ENCODE measurements around the gene SH2D4B. TPM values are rescaled to one million over a fixed set of nuclear protein-coding genes. Genes with fewer than 3 reads are reported as not detected.

The SH2D4B gene
- total RNA-seq, 4 donors from 2014 or later = not detected

- DNase-seq (ENCODE audit: low spot score in 2 of 2) = no peak
- H3K27me3 ChIP-seq = no peaks in the 10 kb centered on the region
- 76 to 77% methylated on average over 5 of the region's 5 CpGs for WGBS, 2 donors
- no peak overlapping the region for H3K4me3 ChIP-seq
- peaks cover 0 to 4% (median 0%) of the 10 kb centered on the region in 4 donors for H3K4me1 ChIP-seq
- no peaks in the 10 kb centered on the region for H3K36me3 ChIP-seq
- TF ChIP-seq, protein P1, sequence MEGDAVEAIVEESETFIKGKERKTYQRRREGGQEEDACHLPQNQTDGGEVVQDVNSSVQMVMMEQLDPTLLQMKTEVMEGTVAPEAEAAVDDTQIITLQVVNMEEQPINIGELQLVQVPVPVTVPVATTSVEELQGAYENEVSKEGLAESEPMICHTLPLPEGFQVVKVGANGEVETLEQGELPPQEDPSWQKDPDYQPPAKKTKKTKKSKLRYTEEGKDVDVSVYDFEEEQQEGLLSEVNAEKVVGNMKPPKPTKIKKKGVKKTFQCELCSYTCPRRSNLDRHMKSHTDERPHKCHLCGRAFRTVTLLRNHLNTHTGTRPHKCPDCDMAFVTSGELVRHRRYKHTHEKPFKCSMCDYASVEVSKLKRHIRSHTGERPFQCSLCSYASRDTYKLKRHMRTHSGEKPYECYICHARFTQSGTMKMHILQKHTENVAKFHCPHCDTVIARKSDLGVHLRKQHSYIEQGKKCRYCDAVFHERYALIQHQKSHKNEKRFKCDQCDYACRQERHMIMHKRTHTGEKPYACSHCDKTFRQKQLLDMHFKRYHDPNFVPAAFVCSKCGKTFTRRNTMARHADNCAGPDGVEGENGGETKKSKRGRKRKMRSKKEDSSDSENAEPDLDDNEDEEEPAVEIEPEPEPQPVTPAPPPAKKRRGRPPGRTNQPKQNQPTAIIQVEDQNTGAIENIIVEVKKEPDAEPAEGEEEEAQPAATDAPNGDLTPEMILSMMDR (IDR thresholded peaks at IDR 0.05) = no peak
- TF ChIP-seq POLR2A (IDR thresholded peaks at IDR 0.05) (no peak), EP300 (IDR thresholded peaks at IDR 0.05) (no peak)
- no peaks in the 10 kb centered on the region for H3K9me3 ChIP-seq
- H3K27ac ChIP-seq = no peak overlapping the region
These were observed 157.2 kb downstream of the SH2D4B start for GRCh38 chr10:80694930-80695329.

Other genes with a start within 250 kb of the SH2D4B start
- not detected for gene MAT1A, start 248.2 kb upstream of the SH2D4B start, total RNA-seq
- gene DYDC1, start 181.1 kb upstream of the SH2D4B start, total RNA-seq = not detected
- not detected for gene DYDC2, start 181.1 kb upstream of the SH2D4B start, total RNA-seq
- gene PRXL2A, start 129.4 kb upstream of the SH2D4B start, total RNA-seq = 100 to 1,000 TPM in 3 of 4 donors, 10 to 100 TPM in 1; 94.5 to 176 (median 128) TPM
- 100 to 1,000 TPM; 123 to 163 (median 150) TPM for gene TSPAN14, start 83.6 kb upstream of the SH2D4B start, total RNA-seq

All from tibial nerve (tissue), 4 donors.